Endothelial cell of umbilical vein (primary cell): ENCODE results near the gene PSMB9. TPM values are rescaled to one million over a fixed set of nuclear protein-coding genes. Genes with fewer than 3 reads are reported as not detected.

Source experiments
- BruUV-seq: library from RNA; stranded (reverse); fragments of 400-500 nt; replicated peaks from 2 replicates; lab custom pipeline; 2021; lab: Mats Ljungman, UMichigan
- CTCF ChIA-PET: fragments of 300-600, 350-600 bp; sonication (Branson Sonifier 250); formaldehyde crosslinking; loops from one replicate; lab custom pipeline; 2021; ENCODE audit warnings: antibody characterized with exemption, inconsistent platforms; lab: Charles Lee
- POLR2A ChIA-PET: fragments of 300-600, 350-600 bp; sonication (Branson Sonifier 250); formaldehyde crosslinking; loops from one replicate; lab custom pipeline; 2021; ENCODE audit warnings: antibody characterized with exemption, inconsistent platforms; lab: Charles Lee
- DNase-seq: peaks from one replicate; pipeline ENCODE4 v3.0.0-alpha.2; 2011; ENCODE audit warnings: low read depth, low spot score
- FAIRE-seq: peaks from 2 replicates; lab custom pipeline; 2011; peaks lifted over from hg19 to GRCh38; lab: Jason Lieb, UNC
- H2AFZ ChIP-seq: 2 replicates; pipeline ENCODE4 v1.6.0; 2012; ENCODE audit warnings: low read depth, low read length, control low read depth, inconsistent platforms
- H3K27ac ChIP-seq: 2 replicates; pipeline ENCODE4 v1.5.1; 2011; ENCODE audit warnings: low read depth, mild to moderate bottlenecking, control low read depth, low read length, moderate library complexity; ENCODE audit not compliant: insufficient read depth
- H3K27me3 ChIP-seq, 2 experiments: 2 replicates each; pipeline versions ENCODE4 v1.6.0 to v1.6.1; 2011; ENCODE audit warnings: low read length in 2 of 2, mixed read lengths in 1 of 2; ENCODE audit not compliant: control insufficient read depth in 2 of 2, insufficient read depth in 2 of 2
- H3K36me3 ChIP-seq, 2 experiments: 2 replicates in 1 of 2; 3 replicates in 1 of 2; pipeline ENCODE4 v1.5.1; 2011; ENCODE audit warnings: low read length in 2 of 2, mild to moderate bottlenecking in 1 of 2, moderate library complexity in 1 of 2; ENCODE audit not compliant: control insufficient read depth in 2 of 2, insufficient read depth in 2 of 2; ENCODE audit errors: extremely low read depth in 1 of 2
- H3K4me1 ChIP-seq: 3 replicates; pipeline ENCODE4 v1.5.1; 2011; ENCODE audit warnings: mild to moderate bottlenecking, low read length; ENCODE audit not compliant: control insufficient read depth, insufficient read depth; ENCODE audit errors: extremely low read depth
- H3K4me2 ChIP-seq: 2 replicates; pipeline ENCODE4 v1.6.1; 2011; ENCODE audit warnings: low read length, control low read depth, mixed read lengths; ENCODE audit not compliant: insufficient read depth
- H3K4me3 ChIP-seq, 3 experiments: fragments of 200-600 bp in 1 of 3; sonication (generic), shearing (Covaris generic) in 1 of 3; replicated peaks in 1 of 3; 2 replicates each; pipeline ENCODE4 v1.5.1; 2011 to 2016; ENCODE audit warnings: control low read depth in 3 of 3, low read length in 3 of 3, mild to moderate bottlenecking in 2 of 3, inconsistent platforms in 1 of 3, low read depth in 1 of 3, moderate library complexity in 1 of 3; ENCODE audit not compliant: insufficient read depth in 1 of 3
- H3K79me2 ChIP-seq: 2 replicates; pipeline ENCODE4 v1.6.0; 2012; ENCODE audit warnings: low read length, inconsistent platforms; ENCODE audit not compliant: control insufficient read depth, insufficient read depth
- H3K9ac ChIP-seq: replicated peaks from 2 replicates; pipeline ENCODE3; 2011; ENCODE audit warnings: low read length, control low read depth; ENCODE audit not compliant: insufficient read depth; ENCODE audit errors: extremely low read depth
- H3K9me1 ChIP-seq: replicated peaks from 3 replicates; pipeline ENCODE4 v1.6.0; 2011; ENCODE audit warnings: mild to moderate bottlenecking, low read length; ENCODE audit not compliant: control insufficient read depth, insufficient read depth; ENCODE audit errors: extremely low read depth
- H3K9me3 ChIP-seq: replicated peaks from 2 replicates; pipeline ENCODE4 v1.5.1; 2012; ENCODE audit warnings: low read length, inconsistent platforms; ENCODE audit not compliant: control insufficient read depth, insufficient read depth
- H4K20me1 ChIP-seq: replicated peaks from 2 replicates; pipeline ENCODE3; 2011; ENCODE audit warnings: mild to moderate bottlenecking, low read length; ENCODE audit not compliant: control insufficient read depth, insufficient read depth; ENCODE audit errors: extremely low read depth
- EZH2 ChIP-seq: IDR thresholded peaks from 2 replicates; pipeline ENCODE4 v1.6.1; 2012; ENCODE audit warnings: borderline replicate concordance, low read depth, mild to moderate bottlenecking, moderate library complexity, low read length, inconsistent platforms; ENCODE audit not compliant: severe bottlenecking
- FOS ChIP-seq: IDR thresholded peaks from 2 replicates; pipeline ENCODE4 v1.6.1; 2011; ENCODE audit warnings: mild to moderate bottlenecking, low read length, moderate library complexity, borderline replicate concordance; ENCODE audit not compliant: insufficient read depth
- GATA2 ChIP-seq: IDR thresholded peaks from 2 replicates; pipeline ENCODE4 v1.7.0; 2011; ENCODE audit warnings: low read depth, mild to moderate bottlenecking, moderate library complexity, mixed read lengths, low read length; ENCODE audit not compliant: insufficient read length, insufficient read depth
- JUN ChIP-seq: IDR thresholded peaks from 2 replicates; pipeline ENCODE4 v1.6.1; 2011; ENCODE audit warnings: borderline replicate concordance, low read depth; ENCODE audit not compliant: insufficient read length, insufficient read depth
- MAX ChIP-seq: IDR thresholded peaks from 2 replicates; pipeline ENCODE4 v1.6.1; 2011; ENCODE audit not compliant: insufficient read depth, insufficient read length
- MYC ChIP-seq: IDR thresholded peaks from one replicate; pipeline ENCODE4 v1.6.1; 2011; ENCODE audit warnings: mild to moderate bottlenecking, low read depth, low read length
- POLR2A ChIP-seq: IDR thresholded peaks from 2 replicates; pipeline ENCODE4 v1.6.1; 2012; ENCODE audit warnings: low read depth, mild to moderate bottlenecking, control low read depth, low read length
- POLR2AphosphoS5 ChIP-seq: IDR thresholded peaks from 2 replicates; pipeline ENCODE4 v1.6.1; 2012; ENCODE audit warnings: low read depth, mild to moderate bottlenecking, control low read depth, low read length, moderate library complexity; ENCODE audit not compliant: insufficient read depth
- dilution Hi-C: fragments of 300-500 bp; cut with MboI; formaldehyde crosslinking; loops from one replicate; pipeline ENCODE4 v1.15.0; 2019; ENCODE audit warnings: low sequenced_read_pairs; ENCODE audit not compliant: extremely low pct_ligation_motif_present
- intact Hi-C: fragments of 100-400 bp; cut with micrococcal nuclease; formaldehyde crosslinking; loops from one replicate; pipeline ENCODE4 v1.10.0; 2022
- polyA plus RNA-seq, 4 experiments: library from polyadenylated mRNA; depleted of rRNA in 3 of 4; stranded (reverse) in 3 of 4; unstranded in 1 of 4; fragments of >200 nt; gene quantifications; 2 replicates each; pipeline versions ENCODE4 v1.2.1 to v1.2.3, GENCODE V29; 2011 to 2012; ENCODE audit warnings: missing spikeins in 1 of 4
- total RNA-seq: library from RNA; stranded (reverse); gene quantifications from 2 replicates; pipeline ENCODE4 v1.2.3, GENCODE V29; 2021
- TF ChIP-seq, protein P1 (sequence below), 2 donors: IDR thresholded peaks; 1 replicate in 1 of 2; 2 replicates in 1 of 2; pipeline ENCODE4 v1.5.1; 2011; ENCODE audit warnings: low read length in 2 of 2, mild to moderate bottlenecking in 2 of 2, moderate library complexity in 2 of 2, control low read depth in 1 of 2, inconsistent platforms in 1 of 2, low read depth in 1 of 2; ENCODE audit not compliant: insufficient read depth in 1 of 2; ENCODE audit errors: extremely low read depth in 1 of 2

Gene PSMB9
- total and polyA plus RNA-seq, 2 donors (not counting 3 experiments of a cell fraction or from before 2014, with no cell fraction given): 6.3 TPM

DNA sequence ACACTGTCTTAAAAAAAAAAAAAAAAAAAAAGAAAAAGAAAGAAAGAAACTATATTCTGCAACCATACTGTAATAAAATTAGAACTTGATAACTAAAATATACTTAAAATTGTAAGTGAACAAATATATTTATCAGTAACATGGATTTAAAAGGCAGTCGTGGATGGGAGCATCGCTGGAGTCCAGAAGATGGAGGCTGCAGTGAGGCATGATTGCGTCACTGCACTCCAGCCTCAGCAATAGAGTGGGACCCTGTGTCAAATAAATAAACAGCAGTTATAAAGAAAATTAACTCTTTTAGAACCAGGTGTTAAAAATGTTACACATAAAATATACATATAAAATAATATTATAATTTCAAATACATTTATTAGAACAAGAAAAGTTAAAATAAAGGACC lies 8.7 kb downstream of the PSMB9 start:
- BruUV-seq: no TSS peak
- Histone ChIP-seq H3K27me3 (peaks cover 19 to 20% of the 10 kb centered on the region in 2 experiments), H2AFZ (no peak overlapping the region), H3K36me3 (no peaks in the 10 kb centered on the region), H3K79me2 (no peaks in the 10 kb centered on the region), H3K4me1 (no peaks in the 10 kb centered on the region), H4K20me1 (no peaks in the 10 kb centered on the region), H3K9ac (no peak overlapping the region), H3K4me2 (no peak overlapping the region), H3K27ac (no peak overlapping the region), H3K4me3 (no peak overlapping the region), H3K9me3 (no peaks in the 10 kb centered on the region), H3K9me1 (no peaks in the 10 kb centered on the region)
- intact Hi-C loops: loop anchor here (10.0 kb wide), 1 partner anchor 158 kb away; no protein-coding TSS in a partner anchor
- FAIRE-seq: no peak
- TF ChIP-seq MAX (no peak), POLR2AphosphoS5 (no peak), EZH2 (no peak), JUN (no peak), POLR2A (no peak), MYC (no peak), FOS (no peak), GATA2 (no peak)
- TF ChIP-seq, protein P1, sequence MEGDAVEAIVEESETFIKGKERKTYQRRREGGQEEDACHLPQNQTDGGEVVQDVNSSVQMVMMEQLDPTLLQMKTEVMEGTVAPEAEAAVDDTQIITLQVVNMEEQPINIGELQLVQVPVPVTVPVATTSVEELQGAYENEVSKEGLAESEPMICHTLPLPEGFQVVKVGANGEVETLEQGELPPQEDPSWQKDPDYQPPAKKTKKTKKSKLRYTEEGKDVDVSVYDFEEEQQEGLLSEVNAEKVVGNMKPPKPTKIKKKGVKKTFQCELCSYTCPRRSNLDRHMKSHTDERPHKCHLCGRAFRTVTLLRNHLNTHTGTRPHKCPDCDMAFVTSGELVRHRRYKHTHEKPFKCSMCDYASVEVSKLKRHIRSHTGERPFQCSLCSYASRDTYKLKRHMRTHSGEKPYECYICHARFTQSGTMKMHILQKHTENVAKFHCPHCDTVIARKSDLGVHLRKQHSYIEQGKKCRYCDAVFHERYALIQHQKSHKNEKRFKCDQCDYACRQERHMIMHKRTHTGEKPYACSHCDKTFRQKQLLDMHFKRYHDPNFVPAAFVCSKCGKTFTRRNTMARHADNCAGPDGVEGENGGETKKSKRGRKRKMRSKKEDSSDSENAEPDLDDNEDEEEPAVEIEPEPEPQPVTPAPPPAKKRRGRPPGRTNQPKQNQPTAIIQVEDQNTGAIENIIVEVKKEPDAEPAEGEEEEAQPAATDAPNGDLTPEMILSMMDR (IDR thresholded peaks at IDR 0.05; ENCODE audit: extremely low read depth in 1 of 2, insufficient read depth in 1 of 2, low read depth in 1 of 2, low read length in 2 of 2): no peak
- CTCF ChIA-PET: interaction anchor here (1.4 to 4.2 kb wide), 4 partner anchors 9 to 37 kb away, joined by 5 to 33 read pairs (median 6); partner anchors contain the start of genes PSMB9, TAP1 and TAP2
- dilution Hi-C loops: no loop called here
- POLR2A ChIA-PET: no interaction called here
- DNase-seq: no peak
